Smooth muscle cell (in vitro differentiated cells): ENCODE measurements around the gene VWA8. TPM values are rescaled to one million over a fixed set of nuclear protein-coding genes. Genes with fewer than 3 reads are reported as not detected.

Experiments
- DNase-seq: peaks from one replicate; lab custom pipeline; 2025; ENCODE audit not compliant: unreplicated experiment; lab: John Stamatoyannopoulos, UW
- H2AFZ ChIP-seq: fragments of 200-600 bp; sonication (generic); 2 replicates; pipeline ENCODE4 v1.6.0; 2016; ENCODE audit warnings: antibody characterized with exemption, low read depth, mild to moderate bottlenecking
- H3F3A ChIP-seq: fragments of 200-600 bp; sonication (generic); 2 replicates; pipeline ENCODE4 v1.6.0; 2017; ENCODE audit warnings: antibody characterized with exemption, low read depth
- H3K27ac ChIP-seq: fragments of 200-600 bp; sonication (generic); 2 replicates; pipeline ENCODE4 v1.5.1; 2016; ENCODE audit warnings: low read depth, mild to moderate bottlenecking
- H3K27me3 ChIP-seq: fragments of 200-600 bp; sonication (generic); 2 replicates; pipeline ENCODE4 v1.6.1; 2016; ENCODE audit warnings: low read depth, mild to moderate bottlenecking
- H3K36me3 ChIP-seq: fragments of 200-600 bp; sonication (generic); 2 replicates; pipeline ENCODE4 v1.5.1; 2016; ENCODE audit warnings: low read depth
- H3K4me1 ChIP-seq: fragments of 200-600 bp; sonication (generic); 2 replicates; pipeline ENCODE4 v1.5.1; 2016; ENCODE audit warnings: low read depth
- H3K4me2 ChIP-seq: fragments of 200-600 bp; sonication (generic); 2 replicates; pipeline ENCODE4 v1.6.0; 2016; ENCODE audit warnings: mild to moderate bottlenecking
- H3K4me3 ChIP-seq: fragments of 200-600 bp; sonication (generic); 2 replicates; pipeline ENCODE4 v1.5.1; 2016; ENCODE audit warnings: mild to moderate bottlenecking
- H3K79me2 ChIP-seq: fragments of 200-600 bp; sonication (generic); 2 replicates; pipeline ENCODE4 v1.6.0; 2016; ENCODE audit warnings: low read depth, mild to moderate bottlenecking
- H3K9ac ChIP-seq: fragments of 200-600 bp; sonication (generic); 2 replicates; pipeline ENCODE4 v1.6.0; 2016; ENCODE audit warnings: low read depth
- H3K9me3 ChIP-seq: fragments of 200-600 bp; sonication (generic); replicated peaks from 2 replicates; pipeline ENCODE4 v1.5.1; 2016; ENCODE audit warnings: low read depth
- H4K20me1 ChIP-seq: fragments of 200-600 bp; sonication (generic); 2 replicates; pipeline ENCODE4 v1.6.0; 2016; ENCODE audit warnings: low read depth
- WGBS: methylation state at CpG from one replicate; pipeline ENCODE4 v1.1.7; 2016; ENCODE audit warnings: low lambda C conversion rate; 5-methylcytosine and 5-hydroxymethylcytosine counted together
- polyA plus RNA-seq: library from polyadenylated mRNA; unstranded; fragments of >200 nt; fragmentation: Nextera tagmentation; extraction: Ambion mirVana; gene quantifications from 2 replicates; pipeline ENCODE4 v1.2.1, GENCODE V29; 2016
- total RNA-seq: library from RNA; depleted of rRNA; stranded (reverse); fragments of >200 nt; gene quantifications from 2 replicates; pipeline ENCODE4 v1.2.3, GENCODE V29; 2014
- TF ChIP-seq, protein P1 (sequence below): fragments of 200-600 bp; sonication (generic); IDR thresholded peaks from 2 replicates; pipeline ENCODE4 v1.5.1; 2017; ENCODE audit warnings: borderline replicate concordance, mild to moderate bottlenecking, antibody characterized with exemption; ENCODE audit not compliant: insufficient read depth, poor library complexity, severe bottlenecking

The VWA8 gene
- total and polyA plus RNA-seq, 2 experiments from 2014 or later, result 2.6 to 14.4 TPM

- TF ChIP-seq, protein P1, sequence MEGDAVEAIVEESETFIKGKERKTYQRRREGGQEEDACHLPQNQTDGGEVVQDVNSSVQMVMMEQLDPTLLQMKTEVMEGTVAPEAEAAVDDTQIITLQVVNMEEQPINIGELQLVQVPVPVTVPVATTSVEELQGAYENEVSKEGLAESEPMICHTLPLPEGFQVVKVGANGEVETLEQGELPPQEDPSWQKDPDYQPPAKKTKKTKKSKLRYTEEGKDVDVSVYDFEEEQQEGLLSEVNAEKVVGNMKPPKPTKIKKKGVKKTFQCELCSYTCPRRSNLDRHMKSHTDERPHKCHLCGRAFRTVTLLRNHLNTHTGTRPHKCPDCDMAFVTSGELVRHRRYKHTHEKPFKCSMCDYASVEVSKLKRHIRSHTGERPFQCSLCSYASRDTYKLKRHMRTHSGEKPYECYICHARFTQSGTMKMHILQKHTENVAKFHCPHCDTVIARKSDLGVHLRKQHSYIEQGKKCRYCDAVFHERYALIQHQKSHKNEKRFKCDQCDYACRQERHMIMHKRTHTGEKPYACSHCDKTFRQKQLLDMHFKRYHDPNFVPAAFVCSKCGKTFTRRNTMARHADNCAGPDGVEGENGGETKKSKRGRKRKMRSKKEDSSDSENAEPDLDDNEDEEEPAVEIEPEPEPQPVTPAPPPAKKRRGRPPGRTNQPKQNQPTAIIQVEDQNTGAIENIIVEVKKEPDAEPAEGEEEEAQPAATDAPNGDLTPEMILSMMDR, result no peak
- 94% methylated on average over 9 of the region's 9 CpGs for WGBS
- no peak overlapping the region for H3K9ac ChIP-seq
Observed at GRCh38 chr13:41587490-41587889, 373.4 kb downstream of the VWA8 start.

DNA sequence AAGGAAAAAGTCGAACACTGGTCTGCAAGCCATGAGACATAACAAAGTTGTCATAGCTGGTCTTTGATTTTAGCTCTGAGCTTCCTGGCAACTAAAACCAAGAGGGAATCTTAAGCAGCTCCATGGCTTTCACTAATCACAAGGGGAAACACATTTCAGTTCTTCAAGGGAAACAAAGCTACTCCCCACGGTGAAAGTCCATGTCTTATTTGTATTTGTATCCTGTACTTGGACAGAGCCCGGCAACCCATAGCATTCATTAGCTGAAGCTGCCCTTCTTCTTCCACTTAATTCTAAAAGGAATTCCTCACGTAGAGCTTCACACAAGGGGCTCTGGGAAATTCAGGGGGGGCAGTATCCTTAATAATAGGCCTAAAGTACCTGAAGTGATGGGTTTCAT is 374.7 kb downstream of the VWA8 start:
- Histone ChIP-seq H3K4me1 (peaks cover 11% of the 10 kb centered on the region), H3K27me3 (no peaks in the 10 kb centered on the region), H4K20me1 (no peaks in the 10 kb centered on the region), H3K36me3 (no peaks in the 10 kb centered on the region), H3F3A (peaks cover 6% of the 10 kb centered on the region), H2AFZ (no peak overlapping the region), H3K27ac (no peak overlapping the region), H3K9ac (no peak overlapping the region), H3K4me2 (no peak overlapping the region), H3K79me2 (no peaks in the 10 kb centered on the region), H3K9me3 (no peaks in the 10 kb centered on the region), H3K4me3 (no peak overlapping the region)
- DNase-seq, result no peak
- 97% methylated on average over 4 of the region's 4 CpGs for WGBS
- TF ChIP-seq, protein P1, result no peak

More at GRCh38 chr13:41587490-41587889, 373.4 kb downstream of the VWA8 start:
- Histone ChIP-seq H3K4me1 (peaks cover 11% of the 10 kb centered on the region), H3K4me3 (no peak overlapping the region), H4K20me1 (no peaks in the 10 kb centered on the region), H3K27me3 (no peaks in the 10 kb centered on the region), H3K27ac (no peak overlapping the region), H3K36me3 (no peaks in the 10 kb centered on the region), H3K79me2 (no peaks in the 10 kb centered on the region), H3K9me3 (no peaks in the 10 kb centered on the region), H3K4me2 (no peak overlapping the region), H2AFZ (no peak overlapping the region), H3F3A (no peaks in the 10 kb centered on the region)
- no peak for DNase-seq

GRCh38 chr13:41582027-41582463 is 378.9 kb downstream of the VWA8 start:
- no peaks in the 10 kb centered on the region for H3K79me2 ChIP-seq
- TF ChIP-seq, protein P1, result no peak
- DNase-seq, result no peak
- no peak overlapping the region for H2AFZ ChIP-seq
- H3K4me2 ChIP-seq, result no peak overlapping the region
- no peak overlapping the region for H3K27ac ChIP-seq
- H3K36me3 ChIP-seq, result no peaks in the 10 kb centered on the region
- H3K9ac ChIP-seq, result no peak overlapping the region
- no peaks in the 10 kb centered on the region for H4K20me1 ChIP-seq
- H3K4me1 ChIP-seq, result peaks cover 7% of the 10 kb centered on the region
- H3F3A ChIP-seq, result peaks cover 6% of the 10 kb centered on the region
- 58% methylated on average over 6 of the region's 6 CpGs for WGBS
- H3K27me3 ChIP-seq, result no peaks in the 10 kb centered on the region
- H3K9me3 ChIP-seq, result no peaks in the 10 kb centered on the region
- no peak overlapping the region for H3K4me3 ChIP-seq

DNA sequence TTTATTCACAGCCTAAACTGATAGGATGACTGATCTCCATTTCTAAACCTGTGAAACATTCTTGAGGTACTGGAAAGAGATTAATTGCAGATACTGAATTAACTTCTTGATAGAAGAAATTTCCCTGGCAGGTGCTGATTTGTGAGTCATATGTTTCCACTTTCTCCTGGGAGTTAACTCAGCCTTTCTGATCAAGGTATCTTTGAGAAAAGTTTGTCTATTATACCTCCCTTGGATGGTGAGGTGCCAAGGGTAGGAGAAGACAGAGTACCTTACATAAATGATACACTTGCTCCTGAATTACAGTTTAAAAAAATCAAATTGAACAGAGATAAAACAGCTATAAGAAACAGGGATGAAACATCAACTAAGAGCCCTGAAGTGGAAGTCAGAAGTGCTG is 380.6 kb downstream of the VWA8 start:
- Histone ChIP-seq H4K20me1 (no peaks in the 10 kb centered on the region), H3K4me2 (no peak overlapping the region), H3K27me3 (no peaks in the 10 kb centered on the region), H3K4me3 (no peak overlapping the region), H2AFZ (no peak overlapping the region), H3K9me3 (no peaks in the 10 kb centered on the region), H3K36me3 (no peaks in the 10 kb centered on the region), H3K4me1 (no peaks in the 10 kb centered on the region), H3K79me2 (no peaks in the 10 kb centered on the region), H3F3A (peaks cover 6% of the 10 kb centered on the region), H3K9ac (no peak overlapping the region), H3K27ac (no peak overlapping the region)
- TF ChIP-seq, protein P1, result no peak
- DNase-seq, result no peak
